CD4-positive, alpha-beta T cell treated with Interleukin-6 for 4 hours (primary cell): ENCODE data around the gene KIDINS220.

ENCODE experiments used
- DNase-seq: peaks from one replicate; pipeline ENCODE4 v3.0.0-alpha.2; 2020; ENCODE audit warnings: mixed read lengths

KIDINS220 gene

DNA sequence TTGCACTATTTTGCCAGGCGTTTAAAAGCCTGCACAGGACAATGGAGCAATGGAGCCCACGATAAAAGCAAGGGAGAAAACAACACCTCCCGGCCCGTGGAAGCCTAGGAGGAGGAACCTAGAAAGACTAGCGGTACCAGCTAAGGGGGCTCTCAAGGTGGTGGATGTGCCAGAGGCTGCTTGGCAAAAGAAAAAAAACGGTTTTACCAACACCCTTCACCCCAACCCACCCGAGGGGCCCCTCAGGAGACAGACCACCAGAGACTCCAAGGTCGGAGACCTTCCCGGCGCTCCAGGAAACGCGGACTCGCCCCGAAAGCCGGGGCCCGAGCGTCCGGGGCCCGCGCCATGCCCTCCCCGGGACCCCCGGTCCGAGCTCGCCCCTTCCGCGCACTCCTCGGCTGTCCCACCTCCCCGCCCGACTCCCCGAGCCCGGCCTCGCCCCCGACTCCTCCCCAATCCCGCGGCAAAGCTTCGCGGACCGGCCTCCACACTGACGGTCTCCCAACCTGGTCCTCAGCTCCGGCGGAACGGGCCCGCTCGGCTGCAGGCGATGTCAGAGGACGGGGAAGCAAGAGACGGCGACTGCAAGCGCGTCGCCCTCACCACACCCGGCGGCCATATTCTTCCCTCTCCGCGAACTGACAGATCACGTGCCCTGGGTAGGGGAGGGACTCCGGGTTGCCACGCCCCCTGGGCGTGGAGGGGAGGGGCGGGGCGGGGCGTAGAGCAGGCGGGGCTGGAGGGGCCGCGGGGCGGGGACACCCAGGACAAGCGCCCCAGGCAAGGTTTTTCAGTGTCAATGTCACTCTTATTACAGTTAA, at the start of gene KIDINS220:
KIDINS220 (minus strand) TSS at position 643 of the 824 bp plus-strand sequence. CDS start 10,520 bp downstream, outside the sequence.
- peak; percentile 84 for DNase-seq

DNA sequence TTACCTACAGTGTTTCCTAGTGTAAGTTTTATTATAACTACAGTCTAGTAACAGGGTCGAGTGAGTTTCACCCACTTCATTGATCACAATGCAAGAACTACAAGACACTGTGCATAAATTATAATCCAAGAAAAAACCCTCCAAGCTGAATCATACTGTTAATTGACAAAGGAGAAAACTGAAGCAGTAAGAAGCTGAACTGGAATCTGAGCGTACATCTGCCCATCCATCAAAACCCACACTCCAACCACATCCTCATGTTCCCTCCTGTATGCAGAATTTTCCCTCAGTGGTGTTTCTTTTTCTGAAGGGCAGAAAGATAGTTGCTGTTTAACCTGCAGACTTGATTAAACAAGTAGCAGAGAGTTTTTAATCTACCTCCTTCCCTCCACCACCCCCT, 49.5 kb upstream of the KIDINS220 start:
- DNase-seq: no peak

DNA sequence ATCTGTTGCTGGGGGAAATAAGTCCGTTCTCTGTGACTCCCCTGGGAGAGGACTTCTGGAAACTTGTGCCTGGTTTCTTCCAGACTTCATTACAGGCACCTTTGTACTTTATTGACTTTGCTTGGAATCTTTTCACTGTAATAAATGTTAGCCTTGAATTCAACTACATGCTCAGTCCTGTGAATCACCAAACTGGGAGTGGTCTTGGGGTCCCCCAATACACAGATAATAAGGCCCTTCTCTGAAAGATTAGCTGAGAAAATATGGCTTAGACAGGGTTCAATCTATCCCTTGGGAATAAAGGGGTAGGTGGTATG, 48.7 kb upstream of the KIDINS220 start:
- DNase-seq: no peak

- DNase-seq: no peak
Observed at GRCh38 chr2:8885449-8886201, 48.2 kb upstream of the KIDINS220 start.

DNA sequence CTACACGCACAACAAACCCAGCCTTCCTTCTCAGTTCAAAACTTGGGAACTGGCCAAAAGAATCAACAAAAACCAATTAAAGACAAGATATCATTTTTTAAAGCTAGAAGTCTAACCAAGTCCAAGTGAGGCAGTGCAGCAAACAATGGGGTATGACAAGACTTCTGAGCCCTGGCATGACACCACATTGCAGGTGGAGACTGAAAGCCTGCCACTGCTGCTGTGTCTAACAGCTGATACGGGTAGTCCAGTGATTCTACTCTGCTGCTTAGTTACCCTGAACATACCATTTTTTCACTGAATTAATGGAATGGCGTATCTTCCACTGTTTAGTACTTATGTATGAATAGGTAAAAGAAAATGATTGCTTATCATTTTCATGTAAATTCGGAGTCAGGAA, 47.4 kb upstream of the KIDINS220 start:
- no peak for DNase-seq

DNA sequence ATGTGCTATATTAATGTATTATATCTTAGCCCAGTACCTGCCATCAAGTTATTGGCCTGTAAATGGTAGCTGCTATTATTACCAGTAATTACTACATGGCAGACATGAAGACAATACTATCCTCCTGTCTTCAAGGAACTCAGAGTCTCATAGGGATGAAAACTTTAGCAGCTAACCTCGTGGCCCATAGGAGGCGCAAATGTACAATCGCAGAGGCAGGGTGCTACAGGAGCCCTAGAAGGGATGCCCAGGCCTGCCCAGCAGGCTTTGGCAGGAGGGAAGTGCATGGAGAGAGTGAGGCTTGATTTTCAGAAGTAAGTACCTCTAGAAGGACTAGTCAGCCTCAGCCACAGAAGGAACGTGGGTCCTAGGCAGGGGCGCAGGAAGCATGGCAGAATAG, 44.7 kb upstream of the KIDINS220 start:
- DNase-seq: no peak

DNA sequence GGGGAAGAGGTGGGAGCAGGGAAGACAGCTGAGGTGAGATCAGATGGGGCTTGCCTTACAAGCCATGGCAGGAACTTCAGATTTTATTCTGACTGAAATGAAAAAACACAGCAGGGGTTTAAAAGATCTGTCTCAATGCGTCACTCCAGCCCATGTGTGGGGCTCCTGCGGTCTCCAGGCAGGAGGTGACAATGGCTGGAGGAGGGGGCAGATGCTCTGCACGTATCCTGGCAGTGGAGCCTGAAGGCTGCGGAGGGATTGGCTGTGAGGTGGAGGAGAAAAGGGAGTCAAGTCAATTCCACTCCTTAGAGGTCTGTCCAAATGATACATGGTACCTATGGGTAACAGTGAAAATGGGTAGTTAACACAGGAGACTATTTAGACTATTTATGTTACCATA, 40.5 kb upstream of the KIDINS220 start:
- DNase-seq: no peak

- DNase-seq: no peak
Observed at GRCh38 chr2:8877332-8877731, 39.9 kb upstream of the KIDINS220 start.

- DNase-seq: no peak
Observed at GRCh38 chr2:8876628-8877027, 39.2 kb upstream of the KIDINS220 start.

- DNase-seq: no peak
Observed at GRCh38 chr2:8872821-8873432, 35.5 kb upstream of the KIDINS220 start.

DNA sequence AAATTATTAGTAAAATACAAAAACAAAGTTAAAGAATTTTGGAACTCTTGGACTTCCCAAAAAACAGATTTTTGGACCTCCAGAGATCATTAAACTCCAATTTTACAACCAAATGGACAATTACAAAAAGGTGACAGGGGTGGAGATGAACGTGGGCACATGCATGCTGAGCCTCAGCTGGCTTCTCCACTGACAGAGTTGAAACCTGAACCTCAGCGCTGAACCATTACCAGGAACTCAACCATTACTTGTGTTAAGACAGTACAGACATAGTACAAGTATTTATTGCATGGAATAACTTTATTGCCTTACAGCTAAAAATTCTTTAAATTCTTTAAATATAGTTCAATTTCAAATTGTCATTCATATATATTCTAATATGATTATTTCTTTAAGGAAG, 33.0 kb upstream of the KIDINS220 start:
- DNase-seq: no peak

- DNase-seq: no peak
Observed at GRCh38 chr2:8867363-8867762, 29.9 kb upstream of the KIDINS220 start.

GRCh38 chr2:8863331-8863953, 26.0 kb upstream of the KIDINS220 start:
- DNase-seq: no peak

DNA sequence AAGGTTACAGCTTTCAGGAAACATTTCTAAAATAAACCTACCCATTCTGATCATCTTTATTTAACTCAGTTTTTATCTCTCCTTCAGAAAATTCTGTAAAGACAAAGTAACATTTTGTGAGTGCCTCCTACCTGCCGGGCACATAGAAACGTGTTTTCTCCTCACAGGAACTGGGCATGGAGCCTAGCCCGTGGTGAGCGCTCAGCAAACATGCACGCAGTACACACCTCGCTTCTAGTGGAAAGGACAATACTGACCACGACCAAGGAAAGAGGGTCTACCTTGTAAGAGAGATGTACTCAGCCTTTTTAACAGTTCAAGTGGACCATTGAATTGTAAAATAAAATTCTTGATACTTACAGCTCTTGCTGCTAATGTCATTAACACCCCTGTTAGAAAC, 24.8 kb upstream of the KIDINS220 start:
- DNase-seq: no peak

DNA sequence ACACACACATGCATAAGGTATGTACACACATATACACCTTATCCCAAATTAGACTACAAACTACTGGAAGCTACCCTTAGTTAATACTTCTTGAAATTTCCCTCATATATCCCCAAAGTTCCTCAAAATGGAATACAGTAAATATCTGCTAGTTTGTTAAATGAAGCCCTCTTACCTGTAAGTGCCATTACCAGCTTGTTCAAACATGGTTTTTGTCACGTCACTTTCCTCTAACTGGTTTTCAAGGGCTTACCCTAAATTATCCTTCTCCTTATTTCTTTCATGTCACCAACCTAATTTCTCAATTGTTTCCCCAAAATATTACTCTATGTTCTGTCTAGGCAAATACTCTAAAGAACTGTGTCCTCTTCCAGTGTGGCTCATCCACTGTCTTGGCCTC, 24.4 kb upstream of the KIDINS220 start:
- DNase-seq: no peak

GRCh38 chr2:8860239-8860638, 22.8 kb upstream of the KIDINS220 start:
- no peak for DNase-seq

DNA sequence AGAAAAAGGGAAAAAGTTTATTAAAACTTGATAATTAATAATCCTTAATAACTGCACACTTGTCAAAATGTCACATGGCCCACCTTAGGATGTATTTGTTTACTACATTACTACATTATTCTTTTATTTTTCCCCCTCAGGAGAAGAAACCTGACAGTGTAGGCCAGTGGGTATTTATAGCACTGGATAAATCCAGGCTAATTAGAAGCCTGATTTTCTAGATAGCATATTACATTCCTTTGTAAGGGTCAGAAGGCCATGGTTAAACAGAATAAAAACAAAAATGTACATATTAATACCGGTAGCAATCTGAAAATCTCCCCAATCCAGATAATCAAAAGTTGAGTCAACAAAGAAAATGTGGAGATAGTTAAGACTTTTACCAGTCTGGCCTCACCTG, 21.5 kb upstream of the KIDINS220 start:
- no peak for DNase-seq

GRCh38 chr2:8858264-8858663, 20.9 kb upstream of the KIDINS220 start:
- DNase-seq: no peak

DNA sequence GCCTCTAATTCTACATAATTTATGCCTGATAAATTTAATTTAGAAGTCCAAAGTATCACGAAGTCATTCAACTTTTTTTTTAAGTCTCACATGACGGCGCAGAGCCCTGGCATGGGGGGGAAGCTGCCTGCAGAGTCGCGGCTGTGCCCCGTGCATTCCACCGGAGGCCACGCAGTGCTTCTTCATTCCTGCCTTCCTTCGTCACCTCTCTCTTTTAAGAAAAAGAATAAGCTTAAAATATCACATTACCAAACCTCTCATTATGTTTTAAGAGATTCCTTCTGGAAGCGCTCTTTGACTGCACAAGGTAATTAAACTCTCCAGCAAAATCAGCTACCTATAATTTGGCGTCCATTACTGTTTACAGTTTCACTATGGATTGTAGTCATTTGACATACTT, 20.3 kb upstream of the KIDINS220 start:
- DNase-seq: no peak

DNA sequence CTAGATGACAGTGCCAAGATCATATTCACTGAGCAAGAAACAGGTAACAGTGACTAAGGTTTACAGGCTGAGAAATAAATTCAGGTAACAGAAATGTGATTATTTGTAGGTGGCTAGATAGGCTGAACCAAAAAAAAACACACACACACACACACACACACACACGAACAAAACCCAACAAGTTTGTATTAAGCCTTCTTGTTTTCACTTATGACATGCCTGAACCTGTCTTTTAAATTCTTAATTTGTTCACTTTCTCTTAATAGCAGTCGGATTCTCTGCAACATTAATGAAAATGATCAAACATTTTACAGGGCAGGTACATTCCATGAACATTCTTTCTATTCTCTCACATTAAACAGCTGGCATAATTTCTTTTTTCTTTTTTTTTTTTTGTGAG, 18.8 kb upstream of the KIDINS220 start:
- DNase-seq: no peak

- no peak for DNase-seq
Observed at GRCh38 chr2:8855010-8855409, 17.6 kb upstream of the KIDINS220 start.

GRCh38 chr2:8853426-8853825, 16.0 kb upstream of the KIDINS220 start:
- no peak for DNase-seq

- no peak for DNase-seq
Observed at GRCh38 chr2:8851811-8852560, 14.6 kb upstream of the KIDINS220 start.
